ENCODE results near the gene KASH5.
A peak's percentile ranks its signal among the peaks of the same experiment; 100 is the strongest.

KASH5 gene

DNA sequence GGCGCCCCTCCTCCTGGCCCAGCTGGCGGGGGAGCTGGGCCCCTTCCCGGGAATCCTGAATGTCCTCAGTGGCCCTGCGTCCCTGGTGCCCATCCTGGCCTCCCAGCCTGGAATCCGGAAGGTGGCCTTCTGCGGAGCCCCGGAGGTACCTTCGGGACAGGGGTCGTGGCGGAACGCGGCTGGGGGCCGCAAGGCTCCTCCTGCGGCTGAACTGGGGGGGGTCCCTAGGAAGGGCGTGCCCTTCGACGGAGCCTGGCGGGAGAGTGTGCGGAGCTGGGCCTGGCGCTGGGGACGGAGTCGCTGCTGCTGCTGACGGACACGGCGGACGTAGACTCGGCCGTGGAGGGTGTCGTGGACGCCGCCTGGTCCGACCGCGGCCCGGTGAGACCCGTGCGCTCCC lies 73.6 kb downstream of the KASH5 start:
- no peak for DNase-seq

DNA sequence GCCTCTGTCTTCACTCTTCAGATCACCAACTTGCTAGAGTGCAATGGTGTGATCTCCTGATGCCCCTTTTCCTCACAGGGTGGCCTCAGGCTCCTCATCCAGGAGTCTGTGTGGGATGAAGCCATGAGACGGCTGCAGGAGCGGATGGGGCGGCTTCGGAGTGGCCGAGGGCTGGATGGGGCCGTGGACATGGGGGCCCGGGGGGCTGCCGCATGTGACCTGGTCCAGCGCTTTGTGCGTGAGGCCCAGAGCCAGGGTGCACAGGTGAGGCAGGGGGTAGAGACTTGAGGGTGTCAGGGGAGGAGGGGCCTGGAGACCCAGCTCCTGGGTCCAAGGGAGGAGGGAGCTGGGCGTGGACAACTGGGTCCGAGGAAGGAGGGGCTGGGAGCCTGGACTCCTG lies 74.4 kb downstream of the KASH5 start:
- no peak for DNase-seq

DNA sequence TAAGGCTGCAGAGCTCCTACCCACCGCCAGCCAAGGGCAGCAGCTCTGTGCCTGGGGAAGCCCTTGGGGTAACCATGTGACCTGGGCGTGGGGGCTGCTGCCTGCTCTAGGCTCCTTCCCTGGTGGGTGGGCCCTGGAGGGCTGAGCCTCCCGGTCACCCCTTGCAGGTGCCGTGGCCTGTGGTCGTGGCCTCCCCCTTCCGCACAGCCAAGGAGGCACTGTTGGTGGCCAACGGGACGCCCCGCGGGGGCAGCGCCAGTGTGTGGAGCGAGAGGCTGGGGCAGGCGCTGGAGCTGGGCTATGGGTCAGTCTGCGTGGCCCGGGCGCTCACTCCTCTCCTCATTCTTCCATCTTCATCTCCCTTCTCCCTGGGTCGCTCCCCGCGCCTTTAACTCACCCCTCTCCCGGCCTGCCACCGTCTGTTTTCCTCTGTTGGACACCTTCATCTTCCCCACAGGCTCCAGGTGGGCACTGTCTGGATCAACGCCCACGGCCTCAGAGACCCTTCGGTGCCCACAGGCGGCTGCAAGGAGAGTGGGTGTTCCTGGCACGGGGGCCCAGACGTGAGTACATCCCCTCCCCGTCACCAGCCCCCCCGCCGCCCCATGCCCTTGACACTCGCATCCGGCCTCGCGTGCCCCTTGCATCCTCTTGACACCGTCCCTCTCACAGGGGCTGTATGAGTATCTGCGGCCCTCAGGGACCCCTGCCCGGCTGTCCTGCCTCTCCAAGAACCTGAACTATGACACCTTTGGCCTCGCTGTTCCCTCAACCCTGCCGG lies 76.1 kb downstream of the KASH5 start:
- peak; percentile 21 for DNase-seq

DNA sequence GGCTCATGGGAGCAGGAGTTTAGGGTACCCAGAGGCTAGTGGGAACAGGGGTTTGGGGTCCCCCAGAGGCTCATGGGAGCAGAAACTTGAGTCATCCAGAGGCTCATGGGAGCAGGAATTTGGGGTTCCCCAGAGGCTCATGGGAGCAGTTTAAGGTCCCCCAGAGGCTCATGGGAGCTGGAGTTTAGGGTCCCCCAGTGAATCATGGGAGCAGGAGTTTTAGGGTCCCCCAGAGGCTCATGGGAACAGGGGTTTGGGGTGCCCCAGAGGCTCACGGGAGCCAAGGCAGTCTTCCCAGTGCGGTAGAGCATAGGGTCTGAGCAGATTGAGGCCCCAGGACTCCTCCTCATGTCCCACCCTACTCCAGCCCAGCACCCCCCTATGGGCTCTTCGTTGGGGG lies 77.3 kb downstream of the KASH5 start:
- DNase-seq: no peak
